Stimulated activated memory B cell treated with anti-CD40 and anti-IgM and Interleukin-4, amounts not matched to agents 10 μg/mL and 1 μg/mL and 100 μg/mL, for 72 hours (primary cell): ENCODE results near the gene ITM2B.
"Not testable (repeated sequence)": the region's sequence is repeated elsewhere in the genome, so short reads cannot be mapped to it uniquely, and the experiment has no call there.

Source experiments
- ATAC-seq: fragments of 150-1000 bp; cut with Tn5 transposase; 2 replicates; pipeline ENCODE4 v1.10.0; 2021
- H3K27ac Mint-ChIP-seq: one replicate; pipeline ENCODE4 v1.8.0; 2022; ENCODE audit warnings: mild to moderate bottlenecking, mixed read lengths
- H3K27me3 Mint-ChIP-seq: one replicate; pipeline ENCODE4 v1.8.0; 2022; ENCODE audit warnings: mixed read lengths
- H3K36me3 Mint-ChIP-seq: one replicate; pipeline ENCODE4 v1.8.0; 2022; ENCODE audit warnings: mixed read lengths
- H3K4me1 Mint-ChIP-seq: one replicate; pipeline ENCODE4 v1.8.0; 2022; ENCODE audit warnings: mixed read lengths
- H3K4me3 Mint-ChIP-seq: one replicate; pipeline ENCODE4 v1.8.0; 2022; ENCODE audit warnings: mild to moderate bottlenecking, moderate library complexity, mixed read lengths
- H3K9me3 Mint-ChIP-seq: one replicate; pipeline ENCODE4 v1.8.0; 2022; ENCODE audit warnings: mixed read lengths

The ITM2B gene

DNA sequence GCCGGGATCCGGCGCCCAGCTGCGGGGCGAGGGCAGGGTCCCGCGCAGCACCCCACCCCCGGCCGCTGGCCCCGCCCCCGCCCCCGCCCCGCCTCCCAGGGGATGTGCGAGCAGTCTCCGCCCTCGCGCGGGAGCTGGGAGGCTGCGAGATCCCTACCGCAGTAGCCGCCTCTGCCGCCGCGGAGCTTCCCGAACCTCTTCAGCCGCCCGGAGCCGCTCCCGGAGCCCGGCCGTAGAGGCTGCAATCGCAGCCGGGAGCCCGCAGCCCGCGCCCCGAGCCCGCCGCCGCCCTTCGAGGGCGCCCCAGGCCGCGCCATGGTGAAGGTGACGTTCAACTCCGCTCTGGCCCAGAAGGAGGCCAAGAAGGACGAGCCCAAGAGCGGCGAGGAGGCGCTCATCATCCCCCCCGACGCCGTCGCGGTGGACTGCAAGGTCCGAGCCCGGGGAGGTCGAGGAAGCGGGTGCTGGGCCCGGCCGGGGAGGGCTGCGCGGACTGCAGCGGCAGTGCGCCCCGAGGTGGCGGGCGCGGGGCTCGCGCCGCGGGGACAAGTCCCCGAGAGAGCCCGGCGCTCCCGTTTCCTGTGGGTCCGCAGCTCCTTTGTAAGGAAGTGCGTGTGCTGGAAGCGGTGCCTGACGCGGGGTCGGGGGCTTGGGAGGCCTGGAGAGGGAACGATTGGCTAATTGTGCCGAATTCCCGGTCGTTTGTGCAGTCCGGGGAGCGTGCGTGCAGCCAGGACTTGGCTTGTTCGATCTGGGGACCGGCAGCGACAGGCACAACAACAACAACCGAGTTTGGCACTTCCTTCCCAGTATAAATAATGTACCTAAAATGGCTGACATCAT lies at the start of gene ITM2B:
ITM2B (plus strand) TSS at position 161 of the 843 bp plus-strand sequence; CDS start at position 316, 155 bp downstream.
- Mint-ChIP-seq H3K36me3 (no peaks in the 10 kb centered on the region), H3K27ac (peak within 1 kb of the TSS; percentile 80), H3K4me1 (peaks cover 33% of the 10 kb centered on the region), H3K27me3 (no peaks in the 10 kb centered on the region), H3K4me3 (peak within 1 kb of the TSS; percentile 80), H3K9me3 (no peaks in the 10 kb centered on the region)
- peak; percentile 86 for ATAC-seq

- no peaks in the 10 kb centered on the region for H3K36me3 Mint-ChIP-seq
- peak; percentile 89 for ATAC-seq
- H3K9me3 Mint-ChIP-seq: no peaks in the 10 kb centered on the region
- H3K27ac Mint-ChIP-seq: peak overlapping the region; percentile 65
- H3K4me3 Mint-ChIP-seq: no peak overlapping the region
- peaks cover 59% of the 10 kb centered on the region for H3K4me1 Mint-ChIP-seq
- no peaks in the 10 kb centered on the region for H3K27me3 Mint-ChIP-seq
Observed at GRCh38 chr13:48184260-48184659, 48.7 kb upstream of the ITM2B start.

GRCh38 chr13:48185018-48185417 lies 48.0 kb upstream of the ITM2B start:
- no peak for ATAC-seq
- H3K27me3 Mint-ChIP-seq: no peaks in the 10 kb centered on the region
- H3K4me1 Mint-ChIP-seq: peaks cover 59% of the 10 kb centered on the region
- H3K27ac Mint-ChIP-seq: peak overlapping the region; percentile 40
- no peaks in the 10 kb centered on the region for H3K9me3 Mint-ChIP-seq
- H3K36me3 Mint-ChIP-seq: no peaks in the 10 kb centered on the region
- H3K4me3 Mint-ChIP-seq: no peak overlapping the region

DNA sequence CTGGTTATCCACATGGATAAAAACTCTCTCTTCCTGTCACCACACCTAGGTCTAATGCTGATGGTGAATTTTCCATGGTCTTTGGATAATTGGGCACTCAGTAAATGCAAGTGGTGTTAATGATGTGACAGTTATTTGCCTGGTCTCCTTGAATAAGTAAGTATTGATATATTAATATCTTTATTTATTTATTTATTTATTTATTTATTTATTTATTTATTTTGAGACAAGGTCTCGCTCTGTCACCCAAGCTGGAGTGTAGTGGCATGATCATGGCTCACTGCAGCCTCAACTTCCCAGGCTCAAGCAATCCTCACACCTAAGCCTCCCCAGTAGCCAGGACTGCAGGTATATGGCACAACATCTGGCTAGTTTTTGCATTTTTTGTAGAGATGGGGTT lies 46.3 kb upstream of the ITM2B start:
- no peaks in the 10 kb centered on the region for H3K27me3 Mint-ChIP-seq
- H3K27ac Mint-ChIP-seq: no peak overlapping the region
- ATAC-seq: no peak
- no peaks in the 10 kb centered on the region for H3K9me3 Mint-ChIP-seq
- no peaks in the 10 kb centered on the region for H3K36me3 Mint-ChIP-seq
- H3K4me3 Mint-ChIP-seq: no peak overlapping the region
- H3K4me1 Mint-ChIP-seq: peaks cover 48% of the 10 kb centered on the region

DNA sequence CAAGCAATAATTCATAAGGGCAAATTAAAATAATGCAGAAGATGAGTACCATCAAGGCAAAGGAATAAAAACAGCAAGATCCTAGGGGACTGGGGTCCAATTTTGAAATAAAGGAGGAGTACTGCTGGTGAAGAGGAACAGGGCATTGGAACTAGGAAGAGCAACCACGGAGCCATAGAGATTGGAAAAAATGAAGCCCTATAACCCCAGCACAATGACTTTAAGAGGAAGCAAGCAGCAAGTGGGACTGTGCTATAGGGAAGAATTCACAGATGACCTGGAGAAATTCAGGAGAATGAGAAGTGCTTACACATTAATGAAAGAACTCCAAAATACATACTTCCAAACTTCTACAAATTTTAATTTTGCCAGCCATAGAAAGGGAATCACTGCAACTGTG lies 44.9 kb upstream of the ITM2B start:
- no peaks in the 10 kb centered on the region for H3K36me3 Mint-ChIP-seq
- no peaks in the 10 kb centered on the region for H3K9me3 Mint-ChIP-seq
- H3K4me1 Mint-ChIP-seq: peaks cover 42% of the 10 kb centered on the region
- no peak for ATAC-seq
- H3K4me3 Mint-ChIP-seq: no peak overlapping the region
- peaks cover 8% of the 10 kb centered on the region for H3K27me3 Mint-ChIP-seq
- H3K27ac Mint-ChIP-seq: peak overlapping the region; percentile 5

- no peak overlapping the region for H3K4me3 Mint-ChIP-seq
- H3K27me3 Mint-ChIP-seq: peaks cover 8% of the 10 kb centered on the region
- peaks cover 47% of the 10 kb centered on the region for H3K4me1 Mint-ChIP-seq
- no peak overlapping the region for H3K27ac Mint-ChIP-seq
- H3K9me3 Mint-ChIP-seq: no peaks in the 10 kb centered on the region
- H3K36me3 Mint-ChIP-seq: no peaks in the 10 kb centered on the region
- ATAC-seq: no peak
Observed at GRCh38 chr13:48188601-48189000, 44.4 kb upstream of the ITM2B start.

- Mint-ChIP-seq H3K4me3 (no peak overlapping the region), H3K9me3 (no peaks in the 10 kb centered on the region), H3K4me1 (peaks cover 48% of the 10 kb centered on the region), H3K27me3 (peaks cover 8% of the 10 kb centered on the region), H3K27ac (no peak overlapping the region), H3K36me3 (no peaks in the 10 kb centered on the region)
- ATAC-seq: no peak
Observed at GRCh38 chr13:48189171-48189570, 43.8 kb upstream of the ITM2B start.

DNA sequence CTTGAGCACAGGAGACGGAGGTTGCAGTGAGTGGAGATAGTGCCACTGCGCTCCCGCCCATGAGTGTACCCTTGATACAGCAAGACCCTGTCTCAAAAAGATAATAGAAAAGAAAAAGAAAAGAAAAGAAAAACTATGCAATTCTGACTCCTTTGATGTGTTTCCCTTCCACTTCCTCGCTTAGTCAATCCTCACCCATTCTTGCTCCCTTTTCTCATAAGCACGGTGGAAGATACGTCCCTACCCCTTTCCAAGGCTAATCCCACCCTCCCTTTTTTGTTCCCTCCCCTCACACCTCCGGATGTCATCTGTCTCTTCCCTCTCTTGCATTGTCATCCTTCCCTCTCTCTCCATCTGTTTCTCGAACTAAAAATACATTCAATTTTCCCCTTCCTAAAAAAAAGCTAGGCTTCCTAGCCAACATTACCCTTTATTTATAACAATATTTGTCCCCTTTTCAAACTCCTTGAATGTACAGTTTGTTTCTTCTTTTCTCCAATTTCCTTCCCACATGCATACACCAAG lies 40.5 kb upstream of the ITM2B start:
- Mint-ChIP-seq H3K9me3 (peaks cover 3% of the 10 kb centered on the region), H3K4me1 (peaks cover 44% of the 10 kb centered on the region), H3K36me3 (no peaks in the 10 kb centered on the region), H3K27ac (no peak overlapping the region), H3K4me3 (no peak overlapping the region), H3K27me3 (peaks cover 8% of the 10 kb centered on the region)
- ATAC-seq: no peak

GRCh38 chr13:48194379-48194754 lies 38.6 kb upstream of the ITM2B start:
- Mint-ChIP-seq H3K36me3 (no peaks in the 10 kb centered on the region), H3K9me3 (peaks cover 3% of the 10 kb centered on the region), H3K4me1 (peaks cover 32% of the 10 kb centered on the region), H3K27ac (peak overlapping the region; percentile 51), H3K4me3 (no peak overlapping the region), H3K27me3 (peaks cover 8% of the 10 kb centered on the region)
- peak; percentile 95 for ATAC-seq

DNA sequence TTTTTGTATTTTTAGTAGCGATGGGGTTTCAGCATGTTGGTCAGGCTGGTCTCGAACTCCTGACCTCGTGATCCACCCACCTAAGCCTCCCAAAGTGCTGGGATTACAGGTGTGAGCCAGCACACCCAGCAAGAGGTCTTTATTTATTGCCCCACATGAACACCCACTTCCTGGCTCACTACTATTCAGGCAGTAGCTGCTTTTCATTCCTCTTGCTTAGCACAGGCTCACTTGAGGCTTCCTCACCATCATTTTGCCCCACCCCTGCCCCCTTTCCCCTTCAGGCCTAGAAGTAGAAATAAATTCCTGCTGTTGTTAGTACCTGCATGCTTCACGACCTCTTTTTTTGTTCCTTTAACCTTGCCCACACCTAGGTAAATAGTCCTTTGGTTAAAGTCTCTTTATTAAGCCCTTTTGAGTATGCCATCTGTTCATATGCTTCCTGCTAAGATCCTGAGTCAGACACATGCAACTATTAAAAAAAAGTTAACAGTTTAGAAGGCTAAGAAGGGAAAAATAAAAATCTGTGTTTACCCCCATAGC lies 33.5 kb upstream of the ITM2B start:
- H3K9me3 Mint-ChIP-seq: peaks cover 5% of the 10 kb centered on the region
- no peak for ATAC-seq
- H3K27ac Mint-ChIP-seq: no peak overlapping the region
- H3K36me3 Mint-ChIP-seq: peaks cover 6% of the 10 kb centered on the region
- peaks cover 8% of the 10 kb centered on the region for H3K27me3 Mint-ChIP-seq
- H3K4me1 Mint-ChIP-seq: peaks cover 10% of the 10 kb centered on the region
- H3K4me3 Mint-ChIP-seq: no peak overlapping the region

DNA sequence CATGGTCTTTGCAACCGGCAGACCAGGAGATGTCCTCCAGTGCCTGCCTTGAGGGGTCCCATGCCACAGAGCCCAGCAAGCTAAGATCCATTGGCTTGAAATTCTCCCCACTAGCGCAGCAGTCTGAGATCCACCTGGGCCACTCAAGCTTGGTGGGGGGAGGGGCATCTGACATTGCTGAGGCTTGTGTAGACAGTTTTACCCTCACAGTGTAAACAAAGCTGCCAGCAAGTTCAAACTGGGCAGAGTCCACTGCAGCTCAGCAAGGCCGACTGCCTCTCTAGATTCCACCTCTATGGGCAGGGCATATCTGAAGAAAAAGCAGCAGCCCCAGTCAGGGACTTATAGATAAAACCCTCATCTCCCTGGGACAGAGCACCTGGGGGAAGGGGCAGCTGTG lies 32.0 kb upstream of the ITM2B start:
- H3K27ac Mint-ChIP-seq: no peak overlapping the region

DNA sequence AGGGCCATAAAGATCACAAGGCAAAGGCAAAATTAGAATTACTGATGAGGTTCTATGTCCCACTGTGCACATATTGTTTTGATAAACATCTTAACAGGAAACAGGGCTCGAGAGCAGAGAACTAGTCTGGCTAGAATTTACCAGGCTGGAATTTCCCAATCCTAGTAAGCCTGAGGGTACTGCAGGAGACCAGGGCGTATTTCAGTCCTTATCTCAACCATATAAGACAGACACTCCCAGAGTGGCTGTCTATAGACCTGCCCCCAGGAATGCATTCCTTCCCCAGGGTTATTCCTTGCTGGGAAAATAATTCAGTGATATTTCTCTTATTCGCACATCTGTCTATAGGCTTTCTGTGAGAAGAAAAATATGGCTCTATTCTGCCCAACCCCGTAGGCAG lies 25.8 kb upstream of the ITM2B start:
- not testable (repeated sequence) for H3K27me3 Mint-ChIP-seq, H3K36me3 Mint-ChIP-seq, H3K9me3 Mint-ChIP-seq, H3K4me3 Mint-ChIP-seq, H3K27ac Mint-ChIP-seq, ATAC-seq, H3K4me1 Mint-ChIP-seq

More for the DNA sequence above, 32.0 kb upstream of the ITM2B start:
- Mint-ChIP-seq H3K4me3 (no peak overlapping the region), H3K27me3 (peaks cover 8% of the 10 kb centered on the region), H3K9me3 (peaks cover 8% of the 10 kb centered on the region), H3K4me1 (no peaks in the 10 kb centered on the region), H3K36me3 (peaks cover 6% of the 10 kb centered on the region)
- no peak for ATAC-seq

DNA sequence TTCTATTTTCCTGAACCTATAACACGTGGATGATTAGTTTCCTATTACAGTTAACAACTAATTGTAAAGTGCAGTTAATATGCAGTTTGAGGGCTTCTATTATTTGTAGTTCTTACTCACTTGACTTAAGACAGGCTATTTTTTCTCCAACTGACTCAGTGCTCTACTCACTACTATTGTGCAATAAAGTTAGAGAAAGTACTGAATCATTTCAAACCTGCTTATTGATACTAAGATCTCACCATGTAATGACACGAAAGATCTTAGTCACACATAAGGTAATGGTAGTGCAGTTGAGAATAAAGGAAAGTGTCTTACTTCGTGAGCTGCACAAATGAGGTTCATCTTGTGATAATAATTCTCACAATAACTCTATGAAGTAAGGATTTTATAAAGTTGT lies 22.8 kb upstream of the ITM2B start:
- no peaks in the 10 kb centered on the region for H3K4me1 Mint-ChIP-seq
- H3K36me3 Mint-ChIP-seq: no peaks in the 10 kb centered on the region
- H3K4me3 Mint-ChIP-seq: no peak overlapping the region
- H3K27me3 Mint-ChIP-seq: peaks cover 18% of the 10 kb centered on the region
- peaks cover 7% of the 10 kb centered on the region for H3K9me3 Mint-ChIP-seq
- peak; percentile 51 for ATAC-seq
- H3K27ac Mint-ChIP-seq: no peak overlapping the region

GRCh38 chr13:48214519-48215121 lies 18.4 kb upstream of the ITM2B start:
- Mint-ChIP-seq H3K36me3 (no peaks in the 10 kb centered on the region), H3K9me3 (peaks cover 4% of the 10 kb centered on the region), H3K4me1 (peaks cover 5% of the 10 kb centered on the region), H3K27me3 (peaks cover 18% of the 10 kb centered on the region), H3K27ac (no peak overlapping the region), H3K4me3 (no peak overlapping the region)
- no peak for ATAC-seq

DNA sequence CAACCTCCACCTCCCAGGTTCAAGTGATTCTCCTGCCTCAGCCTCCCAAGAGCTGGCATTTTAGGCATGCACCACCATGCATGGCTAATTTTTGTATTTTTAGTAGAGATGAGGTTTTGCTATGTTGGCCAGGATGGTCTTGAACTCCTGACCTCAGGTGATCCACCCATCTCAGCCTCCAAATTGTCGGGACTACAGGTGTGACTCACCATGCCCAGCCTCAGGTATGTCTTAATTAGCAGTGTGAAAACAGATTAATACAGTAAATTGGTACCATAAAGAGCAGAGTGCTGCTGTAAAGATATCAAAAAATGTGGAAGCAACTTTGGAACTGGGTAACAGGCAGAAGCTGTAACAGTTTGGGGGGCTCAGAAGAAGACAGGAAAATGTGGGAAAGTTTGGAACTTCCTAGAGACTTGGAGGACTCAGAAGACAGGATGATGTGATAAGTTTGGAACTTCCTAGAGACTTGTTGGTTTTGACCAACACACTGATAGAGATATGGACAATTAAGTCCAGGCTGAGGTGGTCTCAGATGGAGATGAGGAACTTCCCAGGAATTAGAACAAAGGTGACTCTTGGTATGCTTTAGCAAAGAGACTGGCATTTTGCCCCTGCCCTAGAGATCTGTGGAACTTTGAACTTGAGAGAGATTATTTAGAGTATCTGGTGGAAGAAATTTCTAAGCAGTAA lies 17.3 kb upstream of the ITM2B start:
- H3K4me1 Mint-ChIP-seq: peaks cover 16% of the 10 kb centered on the region
- H3K4me3 Mint-ChIP-seq: not testable (repeated sequence)

More for the DNA sequence above, 17.3 kb upstream of the ITM2B start:
- ATAC-seq, H3K9me3 Mint-ChIP-seq, H3K36me3 Mint-ChIP-seq, H3K27ac Mint-ChIP-seq: not testable (repeated sequence)
- peaks cover 18% of the 10 kb centered on the region for H3K27me3 Mint-ChIP-seq
